AG09309 (cell line): Measurements from ENCODE around the gene KCNAB2.

ENCODE experiments used
- DNase-seq: peaks from one replicate; pipeline ENCODE4 v3.0.0-alpha.2; 2010; ENCODE audit warnings: low read depth
- H3K4me3 ChIP-seq: 2 replicates; pipeline ENCODE4 v1.5.1; 2011; ENCODE audit warnings: mild to moderate bottlenecking, low read depth, low read length, moderate library complexity; ENCODE audit not compliant: control insufficient read depth
- TF ChIP-seq, protein P1 (sequence below): IDR thresholded peaks from 2 replicates; pipeline ENCODE4 v1.5.1; 2011; ENCODE audit warnings: mild to moderate bottlenecking, low read depth, low read length, inconsistent platforms; ENCODE audit not compliant: insufficient read depth, control insufficient read depth; ENCODE audit errors: missing control alignments

KCNAB2 gene

DNA sequence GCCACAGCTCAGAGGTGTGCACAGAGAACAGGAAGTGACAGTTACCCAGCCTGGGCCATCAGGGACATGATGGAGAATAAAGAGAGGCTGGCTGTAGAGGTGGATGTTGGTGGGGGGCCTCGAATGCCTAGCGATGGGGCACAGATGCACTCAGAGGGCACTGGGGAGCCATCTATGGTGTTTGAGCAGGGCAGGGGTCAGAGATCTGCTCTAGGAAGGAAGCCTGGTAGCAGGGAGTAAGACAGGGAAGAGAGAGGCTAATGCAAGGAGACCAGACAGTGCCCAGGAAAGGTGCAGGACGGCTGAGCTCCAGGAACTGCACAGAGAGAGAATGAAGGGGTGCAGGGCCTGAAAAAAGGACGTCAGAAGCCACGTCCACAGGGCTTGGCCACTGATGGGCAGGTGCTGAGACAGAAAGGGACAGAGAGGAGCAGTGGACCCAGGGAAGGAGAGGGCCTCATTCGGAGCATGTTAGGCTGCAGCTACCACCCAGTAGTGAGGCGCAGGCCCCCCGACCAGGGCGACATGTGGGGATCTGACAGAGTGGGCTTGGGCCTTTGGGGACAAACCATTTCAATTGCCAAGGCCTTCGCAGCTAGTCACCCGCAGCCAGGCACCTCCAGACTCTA, 1.1 kb upstream of the KCNAB2 start:
- H3K4me3 ChIP-seq = no peak overlapping the region
- TF ChIP-seq, protein P1, sequence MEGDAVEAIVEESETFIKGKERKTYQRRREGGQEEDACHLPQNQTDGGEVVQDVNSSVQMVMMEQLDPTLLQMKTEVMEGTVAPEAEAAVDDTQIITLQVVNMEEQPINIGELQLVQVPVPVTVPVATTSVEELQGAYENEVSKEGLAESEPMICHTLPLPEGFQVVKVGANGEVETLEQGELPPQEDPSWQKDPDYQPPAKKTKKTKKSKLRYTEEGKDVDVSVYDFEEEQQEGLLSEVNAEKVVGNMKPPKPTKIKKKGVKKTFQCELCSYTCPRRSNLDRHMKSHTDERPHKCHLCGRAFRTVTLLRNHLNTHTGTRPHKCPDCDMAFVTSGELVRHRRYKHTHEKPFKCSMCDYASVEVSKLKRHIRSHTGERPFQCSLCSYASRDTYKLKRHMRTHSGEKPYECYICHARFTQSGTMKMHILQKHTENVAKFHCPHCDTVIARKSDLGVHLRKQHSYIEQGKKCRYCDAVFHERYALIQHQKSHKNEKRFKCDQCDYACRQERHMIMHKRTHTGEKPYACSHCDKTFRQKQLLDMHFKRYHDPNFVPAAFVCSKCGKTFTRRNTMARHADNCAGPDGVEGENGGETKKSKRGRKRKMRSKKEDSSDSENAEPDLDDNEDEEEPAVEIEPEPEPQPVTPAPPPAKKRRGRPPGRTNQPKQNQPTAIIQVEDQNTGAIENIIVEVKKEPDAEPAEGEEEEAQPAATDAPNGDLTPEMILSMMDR = no peak
- no peak for DNase-seq

DNA sequence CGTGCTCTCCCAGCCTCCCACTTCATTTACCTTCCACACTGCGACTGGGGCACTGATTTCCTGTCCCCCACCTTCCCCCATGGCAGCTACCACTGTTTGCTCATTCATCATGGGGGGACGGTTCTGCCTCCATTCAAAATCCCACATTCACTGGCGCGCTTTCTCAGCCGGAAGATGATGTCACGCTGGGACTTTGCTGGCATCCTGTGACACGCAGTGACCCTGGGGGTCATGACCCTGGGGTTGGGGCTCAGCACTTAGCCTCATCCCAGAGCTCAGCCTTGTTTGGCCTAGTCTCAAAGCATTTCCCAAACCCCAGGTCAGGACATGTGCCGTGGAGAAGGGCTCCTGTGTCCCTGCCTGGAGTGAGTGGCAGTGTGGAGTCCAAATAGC, 582 bp upstream of the KCNAB2 start:
- H3K4me3 ChIP-seq = no peak overlapping the region
- TF ChIP-seq, protein P1 = no peak
- DNase-seq = no peak

DNA sequence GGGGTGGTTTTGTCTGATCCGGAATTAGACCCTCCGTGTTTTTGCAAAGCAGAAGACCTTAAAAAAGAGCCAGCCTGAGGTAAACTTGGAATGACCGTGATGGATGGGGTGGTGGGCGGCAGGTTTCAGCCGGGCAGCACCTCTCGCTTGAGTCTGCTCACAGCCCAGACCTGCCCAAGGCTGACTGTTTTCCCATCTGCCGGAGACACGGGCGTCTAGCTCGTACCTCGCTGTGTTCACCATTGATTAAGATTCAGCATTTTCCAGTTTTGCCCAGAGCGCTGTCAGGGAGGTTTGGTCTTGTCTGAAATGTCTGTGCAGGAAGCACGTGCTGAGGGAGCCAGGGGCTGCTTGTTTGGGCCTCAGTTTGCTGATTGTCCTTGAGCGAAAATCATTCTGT, 591 bp downstream of the KCNAB2 start:
- TF ChIP-seq, protein P1 = no peak
- no peak overlapping the region for H3K4me3 ChIP-seq
- DNase-seq = no peak

DNA sequence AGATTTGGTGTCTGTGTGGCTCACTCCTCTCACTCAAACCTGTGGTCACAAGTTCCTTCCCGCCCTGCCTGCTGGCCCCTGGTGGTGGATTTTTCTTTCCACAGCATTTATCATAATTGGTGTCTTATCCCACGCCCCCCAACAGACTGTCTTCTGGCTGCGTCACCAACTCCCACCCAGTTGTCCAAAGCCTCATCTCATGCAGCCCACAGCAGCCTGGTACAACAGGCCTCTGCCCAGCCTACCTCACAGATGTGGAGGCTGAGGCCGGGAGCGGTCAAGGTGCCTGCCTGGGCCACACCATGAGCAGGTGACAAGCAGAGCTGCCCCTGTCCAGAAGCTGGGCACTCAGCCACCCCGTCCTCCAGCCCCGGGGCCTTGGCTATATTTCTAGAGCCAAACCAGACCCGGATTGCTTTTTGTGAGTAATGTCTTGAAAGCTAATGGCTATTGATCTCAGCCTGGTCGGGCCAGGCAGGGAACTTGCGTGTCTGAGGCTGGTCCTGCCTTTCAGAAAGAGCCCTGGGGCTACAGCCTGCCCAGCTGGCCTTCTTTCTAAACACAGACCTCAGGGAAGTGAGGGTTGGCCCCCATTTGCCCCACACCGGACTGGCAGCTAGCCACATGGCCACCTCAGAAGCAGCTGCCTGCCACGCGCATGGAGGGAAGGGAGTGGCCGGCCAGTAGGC, 2.6 kb downstream of the KCNAB2 start:
- H3K4me3 ChIP-seq = no peak overlapping the region
- TF ChIP-seq, protein P1 = no peak
- no peak for DNase-seq

DNA sequence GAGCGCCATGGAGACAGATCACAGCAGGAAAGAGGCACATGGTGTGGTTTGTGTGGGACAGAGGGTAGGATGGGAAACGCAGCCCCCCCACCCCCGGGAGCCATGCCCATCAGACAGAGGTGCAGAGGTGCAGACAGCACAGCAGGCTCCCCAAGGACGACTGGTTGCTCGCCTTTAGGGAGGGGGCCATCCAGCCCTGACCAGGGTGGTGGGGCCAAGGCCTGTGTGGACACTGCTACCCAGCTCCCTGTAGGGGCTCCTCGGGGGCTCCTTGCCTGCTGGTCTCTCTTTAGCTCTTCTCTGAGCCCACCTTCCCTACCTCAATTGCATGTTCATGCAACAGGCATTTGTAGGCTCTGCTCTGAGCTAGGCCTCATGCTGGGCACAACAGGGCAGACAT, 3.7 kb downstream of the KCNAB2 start:
- DNase-seq = no peak
- H3K4me3 ChIP-seq = no peak overlapping the region
- TF ChIP-seq, protein P1 = no peak

DNA sequence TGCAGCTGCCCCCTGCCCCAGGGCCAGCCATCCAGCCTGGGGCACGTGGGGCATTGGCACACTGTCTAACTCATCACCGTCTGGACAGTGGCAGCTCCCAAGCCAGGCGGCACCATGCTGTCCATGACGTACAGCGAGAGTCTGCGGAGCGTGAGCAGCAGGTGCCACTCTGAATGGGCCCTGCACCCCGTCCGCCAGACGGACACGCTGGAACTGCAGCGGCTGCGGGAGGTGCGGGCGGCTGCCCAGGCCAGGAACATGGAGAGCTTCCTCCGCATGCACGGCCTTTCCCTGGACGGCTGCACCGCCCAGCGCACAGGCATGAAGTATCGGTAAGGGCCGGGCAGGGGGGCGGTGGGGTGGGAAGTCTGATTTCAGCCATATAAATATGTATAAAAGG, 5.7 kb downstream of the KCNAB2 start:
- TF ChIP-seq, protein P1 = no peak
- no peak for DNase-seq
- no peak overlapping the region for H3K4me3 ChIP-seq
